ENCODE measurements around the gene IL17D.

IL17D gene

GRCh38 chr13:20696073-20696472 is 7.4 kb upstream of the IL17D start:
- no peak for DNase-seq

- DNase-seq: no peak
Measured at GRCh38 chr13:20699715-20700114, 3.8 kb upstream of the IL17D start.

- no peak for DNase-seq
Measured at GRCh38 chr13:20700288-20700687, 3.2 kb upstream of the IL17D start.

GRCh38 chr13:20701461-20701860 is 2.0 kb upstream of the IL17D start:
- DNase-seq: no peak

GRCh38 chr13:20702530-20702914 is 977 bp upstream of the IL17D start:
- no peak for DNase-seq

GRCh38 chr13:20703780-20704458 is 420 bp downstream of the IL17D start:
- DNase-seq: peak; percentile 84

GRCh38 chr13:20704459-20705069 is 1.1 kb downstream of the IL17D start:
- no peak for DNase-seq

- no peak for DNase-seq
Measured at GRCh38 chr13:20706661-20707060, 3.2 kb downstream of the IL17D start.

GRCh38 chr13:20708216-20708615 is 4.7 kb downstream of the IL17D start:
- no peak for DNase-seq

GRCh38 chr13:20709369-20709768 is 5.9 kb downstream of the IL17D start:
- no peak for DNase-seq

GRCh38 chr13:20709782-20710181 is 6.3 kb downstream of the IL17D start:
- no peak for DNase-seq

- no peak for DNase-seq
Measured at GRCh38 chr13:20711301-20712044, 8.0 kb downstream of the IL17D start.

GRCh38 chr13:20713014-20713376 is 9.5 kb downstream of the IL17D start:
- no peak for DNase-seq

GRCh38 chr13:20713751-20714150 is 10.3 kb downstream of the IL17D start:
- no peak for DNase-seq

- DNase-seq: no peak
Measured at GRCh38 chr13:20714161-20714560, 10.7 kb downstream of the IL17D start.

- no peak for DNase-seq
Measured at GRCh38 chr13:20714563-20715329, 11.2 kb downstream of the IL17D start.

- DNase-seq: no peak
Measured at GRCh38 chr13:20715330-20715712, 11.8 kb downstream of the IL17D start.

- no peak for DNase-seq
Measured at GRCh38 chr13:20716951-20717350, 13.5 kb downstream of the IL17D start.

- DNase-seq: no peak
Measured at GRCh38 chr13:20717581-20718542, 14.4 kb downstream of the IL17D start.

- no peak for DNase-seq
Measured at GRCh38 chr13:20718958-20719566, 15.6 kb downstream of the IL17D start.

- DNase-seq: no peak
Measured at GRCh38 chr13:20719783-20720182, 16.3 kb downstream of the IL17D start.

GRCh38 chr13:20720499-20720898 is 17.0 kb downstream of the IL17D start:
- DNase-seq: no peak

Measured in CD4-positive, alpha-beta T cell treated with Interleukin-15 for 1 hour (primary cell).